HepG2 (cell line): ENCODE data around the gene ARHGAP45. TPM values are rescaled to one million over a fixed set of nuclear protein-coding genes. Genes with fewer than 3 reads are reported as not detected.
A peak's percentile ranks its signal among the peaks of the same experiment; 100 is the strongest.

Source experiments
- ATAC-seq: fragments of 200-7000 bp; cut with Tn5 transposase; 3 replicates; pipeline ENCODE4 v1.9.1; 2020; ENCODE audit warnings: mild to moderate bottlenecking, moderate library complexity
- BruUV-seq: library from RNA; stranded (reverse); fragments of 400-500 nt; replicated peaks from 2 replicates; lab custom pipeline; 2021; lab: Mats Ljungman, UMichigan
- CTCF ChIA-PET: fragments of 300-600 bp; formaldehyde crosslinking; extraction: SDS; loops from one replicate; lab custom pipeline; 2021; ENCODE audit warnings: low total read pairs, inconsistent platforms, low intra/inter-chr PET ratio; lab: Yijun Ruan, JAX
- POLR2A ChIA-PET: fragments of 350-600 bp; sonication (Branson Sonifier 250); formaldehyde crosslinking; loops from one replicate; lab custom pipeline; 2020; ENCODE audit warnings: antibody characterized with exemption, inconsistent platforms; lab: Yijun Ruan, JAX
- DNase-seq: peaks from one replicate; pipeline ENCODE4 v3.0.0-alpha.2; 2015; ENCODE audit warnings: low spot score
- FAIRE-seq: peaks from 3 replicates; lab custom pipeline; 2011; peaks lifted over from hg19 to GRCh38; lab: Jason Lieb, UNC
- H2AFZ ChIP-seq: one replicate; pipeline ENCODE4 v1.6.1; 2011; ENCODE audit warnings: low read length, inconsistent platforms
- H3K27ac ChIP-seq: fragments of 300-600 bp; 3 replicates; pipeline ENCODE4 v1.8.0; 2011; ENCODE audit warnings: mixed run types, mild to moderate bottlenecking, mixed read lengths, low read length, inconsistent platforms; ENCODE audit not compliant: insufficient read depth; ENCODE audit errors: extremely low read length
- H3K27me3 ChIP-seq, 2 experiments: fragments of 200-600 bp in 1 of 2; 2 replicates in 1 of 2; 3 replicates in 1 of 2; pipeline versions ENCODE4 v1.6.0 to v1.8.0; 2011; ENCODE audit warnings: low read length in 2 of 2, mild to moderate bottlenecking in 2 of 2, moderate library complexity in 2 of 2, inconsistent platforms in 1 of 2; ENCODE audit not compliant: insufficient read depth in 2 of 2, control insufficient read depth in 1 of 2
- H3K36me3 ChIP-seq, 2 experiments: fragments of 200-600 bp in 1 of 2; replicated peaks in 1 of 2; 2 replicates in 1 of 2; 3 replicates in 1 of 2; pipeline versions ENCODE4 v1.5.1 to v1.8.0; 2011; ENCODE audit warnings: low read length in 2 of 2, inconsistent platforms in 1 of 2; ENCODE audit not compliant: insufficient read depth in 2 of 2, control insufficient read depth in 1 of 2
- H3K4me1 ChIP-seq: 2 replicates; pipeline ENCODE4 v1.5.1; 2012; ENCODE audit warnings: low read length, inconsistent platforms; ENCODE audit not compliant: insufficient read depth
- H3K4me2 ChIP-seq: 2 replicates; pipeline ENCODE4 v1.6.0; 2011; ENCODE audit warnings: low read depth, low read length, inconsistent platforms
- H3K4me3 ChIP-seq, 3 experiments: fragments of 200-600 bp in 1 of 3; sonication (generic), shearing (Covaris generic) in 1 of 3; replicated peaks in 1 of 3; 2 replicates each; pipeline ENCODE4 v1.5.1; 2011 to 2016; ENCODE audit warnings: low read length in 3 of 3, inconsistent platforms in 2 of 3, low read depth in 2 of 3, mild to moderate bottlenecking in 2 of 3, control low read depth in 1 of 3, mixed read lengths in 1 of 3; ENCODE audit not compliant: insufficient read depth in 1 of 3
- H3K79me2 ChIP-seq: one replicate; pipeline ENCODE4 v1.6.1; 2011; ENCODE audit warnings: low read length, inconsistent platforms; ENCODE audit not compliant: insufficient read depth
- H3K9ac ChIP-seq: 2 replicates; pipeline ENCODE4 v1.6.0; 2011; ENCODE audit warnings: mild to moderate bottlenecking, low read depth, low read length, inconsistent platforms; ENCODE audit not compliant: insufficient read depth
- H3K9me3 ChIP-seq: 2 replicates; pipeline ENCODE4 v1.5.1; 2012; ENCODE audit warnings: mild to moderate bottlenecking, low read length
- H4K20me1 ChIP-seq: 2 replicates; pipeline ENCODE4 v1.6.0; 2011; ENCODE audit warnings: inconsistent platforms, mild to moderate bottlenecking, low read length, moderate library complexity; ENCODE audit not compliant: insufficient read depth
- DDIT3 ChIP-seq: sonication (generic); formaldehyde crosslinking; IDR thresholded peaks from 2 replicates; pipeline ENCODE4 v1.4.0; 2020; ENCODE audit warnings: mild to moderate bottlenecking, missing genetic modification reagents
- MEF2D ChIP-seq: sonication (generic); formaldehyde crosslinking; IDR thresholded peaks from 2 replicates; pipeline ENCODE4 v1.5.1; 2020; ENCODE audit warnings: mild to moderate bottlenecking, missing genetic modification reagents
- PTBP1 ChIP-seq: fragments of 200-400 bp; formaldehyde crosslinking; IDR thresholded peaks from 2 replicates; pipeline ENCODE4 v1.6.1; 2018; ENCODE audit warnings: low read length, low read depth; ENCODE audit not compliant: poor library complexity, severe bottlenecking
- REL ChIP-seq: sonication (generic); formaldehyde crosslinking; conservative IDR thresholded peaks from 2 replicates; pipeline ENCODE4 v1.8.0; 2022; ENCODE audit warnings: mild to moderate bottlenecking, missing genetic modification reagents, moderate library complexity
- SIN3A ChIP-seq: IDR thresholded peaks from 2 replicates; pipeline ENCODE4 v1.6.1; 2011; ENCODE audit warnings: low read depth, mild to moderate bottlenecking, control low read depth, low read length, borderline replicate concordance
- YEATS2 ChIP-seq: sonication (generic); formaldehyde crosslinking; IDR thresholded peaks from 2 replicates; pipeline ENCODE4 v1.4.0; 2020; ENCODE audit warnings: missing genetic modification reagents, borderline replicate concordance
- ZBTB7A ChIP-seq: sonication (generic); formaldehyde crosslinking; IDR thresholded peaks from 2 replicates; pipeline ENCODE4 v1.8.0; 2022; ENCODE audit warnings: mild to moderate bottlenecking, missing genetic modification reagents
- ZFYVE20 ChIP-seq: sonication (generic); formaldehyde crosslinking; IDR thresholded peaks from 2 replicates; pipeline ENCODE4 v1.8.0; 2023; ENCODE audit warnings: low read depth, mild to moderate bottlenecking, moderate library complexity, missing genetic modification reagents, borderline replicate concordance
- ZNF503 ChIP-seq: sonication (generic); formaldehyde crosslinking; IDR thresholded peaks from 2 replicates; pipeline ENCODE4 v1.4.0; 2020; ENCODE audit warnings: missing genetic modification reagents
- ZNF549 ChIP-seq: sonication (generic); formaldehyde crosslinking; IDR thresholded peaks from 2 replicates; pipeline ENCODE4 v1.5.0; 2020; ENCODE audit warnings: missing genetic modification reagents
- ZNF777 ChIP-seq: sonication (generic); formaldehyde crosslinking; IDR thresholded peaks from 2 replicates; pipeline ENCODE4 v1.4.0; 2020; ENCODE audit warnings: missing genetic modification reagents
- ZNF891 ChIP-seq: sonication (generic); formaldehyde crosslinking; IDR thresholded peaks from 2 replicates; pipeline ENCODE4 v1.5.0; 2020; ENCODE audit warnings: mild to moderate bottlenecking, missing genetic modification reagents
- WGBS: methylation state at CpG from one replicate; pipeline ENCODE4 v1.1.6; 2017; ENCODE audit warnings: low lambda C conversion rate; 5-methylcytosine and 5-hydroxymethylcytosine counted together
- in situ Hi-C: cut with HindIII; loops from 2 replicates; pipeline ENCODE4 v1.10.0; 2017; ENCODE audit warnings: low pct_unique_long_range_greater_than_20kb; ENCODE audit not compliant: extremely low pct_ligation_motif_present
- intact Hi-C: fragments of 100-400 bp; cut with micrococcal nuclease; formaldehyde crosslinking; loops from one replicate; pipeline ENCODE4 v1.10.0; 2022; ENCODE audit not compliant: unreplicated experiment
- polyA plus RNA-seq, 8 experiments: library from polyadenylated mRNA; depleted of rRNA in 3 of 8; stranded (reverse) in 7 of 8; unstranded in 1 of 8; fragments of >200 nt; fragmentation: Illumina TruSeq in 4 of 8; extraction: Trizol in 4 of 8; gene quantifications; 2 replicates each; pipeline versions ENCODE4 v1.2.1 to v1.2.3, GENCODE V29; 2011 to 2016; ENCODE audit warnings: low read depth in 4 of 8, missing spikeins in 1 of 8, mixed read lengths in 1 of 8; ENCODE audit not compliant: insufficient read depth in 1 of 8
- total RNA-seq, 5 experiments: library from RNA; depleted of rRNA; stranded (reverse); fragments of >200 nt; fragmentation: Illumina TruSeq; extraction: Trizol; gene quantifications; 2 replicates each; pipeline ENCODE4 v1.2.3, GENCODE V29; 2016; ENCODE audit warnings: low read depth in 1 of 5
- TF ChIP-seq, protein P1 (sequence below): IDR thresholded peaks from 2 replicates; pipeline ENCODE4 v1.6.1; 2016; ENCODE audit warnings: low read depth, missing genetic modification reagents, missing compliant biosample characterization

The ARHGAP45 gene
- total and polyA plus RNA-seq, 2 of the 13 experiments (the other 11 are each of a cell fraction or from before 2014, with no cell fraction given) = 0.84 to 32.0 TPM

- no peak for FAIRE-seq
- DNase-seq = peak; percentile 83
- TF ChIP-seq ZNF503 (0 out of 2 replicates have a peak, but pooled peaks have one; percentile 4), ZFYVE20 (no peak), ZNF777 (CRISPR knock-in tag) (peak; percentile 78), YEATS2 (CRISPR knock-in tag) (0 out of 2 replicates have a peak, but pooled peaks have one; percentile 56), DDIT3 (CRISPR knock-in tag) (no peak), MEF2D (CRISPR knock-in tag) (peak; percentile 38; the same call in 1 of the 2 replicates), ZNF891 (CRISPR knock-in tag) (no peak), PTBP1 (peak; percentile 23), ZNF549 (CRISPR knock-in tag) (no peak), SIN3A (0 out of 2 replicates have a peak, but pooled peaks have one; percentile 37), ZBTB7A (CRISPR knock-in tag) (peak; percentile 64; the same call in 1 of the 2 replicates), REL (CRISPR knock-in tag) (no peak)
- TF ChIP-seq, protein P1, sequence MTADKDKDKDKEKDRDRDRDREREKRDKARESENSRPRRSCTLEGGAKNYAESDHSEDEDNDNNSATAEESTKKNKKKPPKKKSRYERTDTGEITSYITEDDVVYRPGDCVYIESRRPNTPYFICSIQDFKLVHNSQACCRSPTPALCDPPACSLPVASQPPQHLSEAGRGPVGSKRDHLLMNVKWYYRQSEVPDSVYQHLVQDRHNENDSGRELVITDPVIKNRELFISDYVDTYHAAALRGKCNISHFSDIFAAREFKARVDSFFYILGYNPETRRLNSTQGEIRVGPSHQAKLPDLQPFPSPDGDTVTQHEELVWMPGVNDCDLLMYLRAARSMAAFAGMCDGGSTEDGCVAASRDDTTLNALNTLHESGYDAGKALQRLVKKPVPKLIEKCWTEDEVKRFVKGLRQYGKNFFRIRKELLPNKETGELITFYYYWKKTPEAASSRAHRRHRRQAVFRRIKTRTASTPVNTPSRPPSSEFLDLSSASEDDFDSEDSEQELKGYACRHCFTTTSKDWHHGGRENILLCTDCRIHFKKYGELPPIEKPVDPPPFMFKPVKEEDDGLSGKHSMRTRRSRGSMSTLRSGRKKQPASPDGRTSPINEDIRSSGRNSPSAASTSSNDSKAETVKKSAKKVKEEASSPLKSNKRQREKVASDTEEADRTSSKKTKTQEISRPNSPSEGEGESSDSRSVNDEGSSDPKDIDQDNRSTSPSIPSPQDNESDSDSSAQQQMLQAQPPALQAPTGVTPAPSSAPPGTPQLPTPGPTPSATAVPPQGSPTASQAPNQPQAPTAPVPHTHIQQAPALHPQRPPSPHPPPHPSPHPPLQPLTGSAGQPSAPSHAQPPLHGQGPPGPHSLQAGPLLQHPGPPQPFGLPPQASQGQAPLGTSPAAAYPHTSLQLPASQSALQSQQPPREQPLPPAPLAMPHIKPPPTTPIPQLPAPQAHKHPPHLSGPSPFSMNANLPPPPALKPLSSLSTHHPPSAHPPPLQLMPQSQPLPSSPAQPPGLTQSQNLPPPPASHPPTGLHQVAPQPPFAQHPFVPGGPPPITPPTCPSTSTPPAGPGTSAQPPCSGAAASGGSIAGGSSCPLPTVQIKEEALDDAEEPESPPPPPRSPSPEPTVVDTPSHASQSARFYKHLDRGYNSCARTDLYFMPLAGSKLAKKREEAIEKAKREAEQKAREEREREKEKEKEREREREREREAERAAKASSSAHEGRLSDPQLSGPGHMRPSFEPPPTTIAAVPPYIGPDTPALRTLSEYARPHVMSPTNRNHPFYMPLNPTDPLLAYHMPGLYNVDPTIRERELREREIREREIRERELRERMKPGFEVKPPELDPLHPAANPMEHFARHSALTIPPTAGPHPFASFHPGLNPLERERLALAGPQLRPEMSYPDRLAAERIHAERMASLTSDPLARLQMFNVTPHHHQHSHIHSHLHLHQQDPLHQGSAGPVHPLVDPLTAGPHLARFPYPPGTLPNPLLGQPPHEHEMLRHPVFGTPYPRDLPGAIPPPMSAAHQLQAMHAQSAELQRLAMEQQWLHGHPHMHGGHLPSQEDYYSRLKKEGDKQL (CRISPR knock-in tag) = 0 out of 2 replicates have a peak, but pooled peaks have one; percentile 10
These were observed 38.7 kb upstream of the ARHGAP45 start for GRCh38 chr19:1028062-1028926.

More at GRCh38 chr19:1028062-1028926, 38.7 kb upstream of the ARHGAP45 start:
- CTCF ChIA-PET = no interaction called here
- BruUV-seq = no TSS peak
- Histone ChIP-seq H3K4me1 (peaks cover 13% of the 10 kb centered on the region; the same call in 1 of the 2 replicates), H3K79me2 (peaks cover 27% of the 10 kb centered on the region), H3K27ac (peak overlapping the region; percentile 80), H3K4me3 (peak overlapping the region; percentile 66 to 93 (median 82)), H3K9me3 (no peaks in the 10 kb centered on the region), H2AFZ (no peak overlapping the region), H4K20me1 (0 out of 2 replicates have a peak, but pooled peaks cover 2% of the 10 kb centered on the region), H3K9ac (peak overlapping the region; percentile 89), H3K4me2 (peak overlapping the region; percentile 97), H3K27me3 (no peaks in the 10 kb centered on the region; a peak in 1 of 5 replicates), H3K36me3 (peaks cover 12 to 22% of the 10 kb centered on the region in 2 experiments)
- in situ Hi-C loops (no loop called here), intact Hi-C loops (no loop called here)
- POLR2A ChIA-PET = interaction anchor here (0.6 to 6.7 kb wide), 12 partner anchors 8 to 239 kb away, joined by 3 to 71 read pairs (median 4); partner anchors contain the start of genes ABCA7 and GPX4
- 0% methylated on average over 15 of the region's 58 CpGs for WGBS
- ATAC-seq = peak; percentile 69
